ENCODE measurements around the gene SLC5A1.
"Not testable (repeated sequence)": the region's sequence is repeated elsewhere in the genome, so short reads cannot be mapped to it uniquely, and the experiment has no call there.

SLC5A1 gene

DNA sequence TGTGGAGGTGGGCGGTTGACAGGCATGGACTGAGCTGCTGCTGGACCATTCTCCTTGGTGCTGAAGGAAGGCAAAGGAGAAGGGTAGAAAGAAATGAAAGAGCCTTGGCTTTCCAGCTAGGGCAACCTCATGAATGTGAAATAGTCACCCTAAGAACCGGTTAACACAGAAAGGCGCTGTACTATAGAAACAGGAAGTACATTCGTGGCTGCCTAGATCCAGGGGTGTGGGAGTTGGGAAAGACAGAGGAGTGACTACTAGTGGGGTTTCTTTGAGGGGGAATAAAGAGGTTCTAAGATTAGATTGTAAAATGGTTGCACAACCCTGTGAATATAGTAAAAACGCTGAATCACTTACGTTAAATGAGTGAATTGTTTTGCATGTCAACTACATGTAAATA, 108.6 kb downstream of the SLC5A1 start:
- H4K20me1 ChIP-seq (ENCODE audit: control insufficient read depth, insufficient read depth, low read depth, low read length); H3K27ac ChIP-seq (ENCODE audit: low read depth, low read length); H3K36me3 ChIP-seq (ENCODE audit: control insufficient read depth, low read length); H3K4me3 ChIP-seq (ENCODE audit: low read length); H3K9me3 ChIP-seq (ENCODE audit: control insufficient read depth, insufficient read depth, low read length); H3K27me3 ChIP-seq (ENCODE audit: control insufficient read depth, low read length); H3K9me2 ChIP-seq (replicated peaks; ENCODE audit: control insufficient read depth, low read length); H3F3A ChIP-seq (ENCODE audit: control insufficient read depth, insufficient read depth); H3K4me1 ChIP-seq (ENCODE audit: control insufficient read depth, low read length); H3K79me2 ChIP-seq (ENCODE audit: control insufficient read depth, low read length); H3K4me2 ChIP-seq (ENCODE audit: low read length): not testable (repeated sequence)

DNA sequence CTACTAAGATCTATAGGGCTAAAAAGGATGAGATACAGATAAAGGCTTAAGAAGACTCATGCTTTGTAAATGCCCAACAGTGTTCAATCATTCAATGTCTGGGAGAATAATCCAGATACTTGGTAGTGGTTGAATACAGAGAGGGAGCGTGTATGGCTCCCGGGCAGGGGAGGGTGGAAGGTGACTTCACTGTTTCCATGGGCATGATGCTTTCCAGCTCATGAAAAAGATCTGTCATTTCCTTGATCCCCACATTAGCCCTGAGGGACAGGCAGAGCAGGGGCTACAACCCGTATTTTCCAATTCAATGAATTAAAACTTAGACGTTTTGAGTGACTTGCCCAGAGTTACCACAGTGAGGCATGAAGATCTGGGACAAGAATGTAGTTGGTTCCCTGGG, 111.7 kb downstream of the SLC5A1 start:
- H3F3A ChIP-seq (ENCODE audit: control insufficient read depth, insufficient read depth); H3K4me3 ChIP-seq (ENCODE audit: low read length); H3K4me1 ChIP-seq (ENCODE audit: control insufficient read depth, low read length); H3K27ac ChIP-seq (ENCODE audit: low read depth, low read length); H3K36me3 ChIP-seq (ENCODE audit: control insufficient read depth, low read length); H4K20me1 ChIP-seq (ENCODE audit: control insufficient read depth, insufficient read depth, low read depth, low read length); H3K4me2 ChIP-seq (ENCODE audit: low read length); H3K9me3 ChIP-seq (ENCODE audit: control insufficient read depth, insufficient read depth, low read length); H3K27me3 ChIP-seq (ENCODE audit: control insufficient read depth, low read length); H3K79me2 ChIP-seq (ENCODE audit: control insufficient read depth, low read length); H3K9me2 ChIP-seq (replicated peaks; ENCODE audit: control insufficient read depth, low read length): not testable (repeated sequence)

DNA sequence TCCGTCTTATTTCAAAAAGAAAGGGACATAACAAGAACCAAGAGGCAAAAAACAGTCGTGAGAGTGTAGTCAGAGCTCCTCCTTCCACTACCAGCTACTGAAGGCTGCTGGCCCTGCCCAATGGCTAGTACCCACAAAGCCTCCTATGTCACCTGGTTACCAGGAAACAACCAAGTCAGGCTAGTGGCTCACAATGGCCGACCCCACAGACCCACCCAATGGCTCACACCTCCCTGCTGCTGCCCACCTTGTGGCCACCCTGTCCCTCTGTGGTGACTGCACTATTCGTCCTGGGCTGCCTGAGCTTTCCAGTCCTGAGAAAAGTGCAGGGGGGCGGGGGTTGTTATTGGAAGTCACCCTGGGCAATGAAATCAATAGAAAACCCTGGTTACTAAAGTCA, 114.6 kb downstream of the SLC5A1 start:
- not testable (repeated sequence) for H3K4me1 ChIP-seq (ENCODE audit: control insufficient read depth, low read length); H3F3A ChIP-seq (ENCODE audit: control insufficient read depth, insufficient read depth); H3K4me2 ChIP-seq (ENCODE audit: low read length); H3K4me3 ChIP-seq (ENCODE audit: low read length); H3K27ac ChIP-seq (ENCODE audit: low read depth, low read length); H3K27me3 ChIP-seq (ENCODE audit: control insufficient read depth, low read length); H3K36me3 ChIP-seq (ENCODE audit: control insufficient read depth, low read length); H3K9me3 ChIP-seq (ENCODE audit: control insufficient read depth, insufficient read depth, low read length); H3K79me2 ChIP-seq (ENCODE audit: control insufficient read depth, low read length); H4K20me1 ChIP-seq (ENCODE audit: control insufficient read depth, insufficient read depth, low read depth, low read length); H3K9me2 ChIP-seq (replicated peaks; ENCODE audit: control insufficient read depth, low read length)

DNA sequence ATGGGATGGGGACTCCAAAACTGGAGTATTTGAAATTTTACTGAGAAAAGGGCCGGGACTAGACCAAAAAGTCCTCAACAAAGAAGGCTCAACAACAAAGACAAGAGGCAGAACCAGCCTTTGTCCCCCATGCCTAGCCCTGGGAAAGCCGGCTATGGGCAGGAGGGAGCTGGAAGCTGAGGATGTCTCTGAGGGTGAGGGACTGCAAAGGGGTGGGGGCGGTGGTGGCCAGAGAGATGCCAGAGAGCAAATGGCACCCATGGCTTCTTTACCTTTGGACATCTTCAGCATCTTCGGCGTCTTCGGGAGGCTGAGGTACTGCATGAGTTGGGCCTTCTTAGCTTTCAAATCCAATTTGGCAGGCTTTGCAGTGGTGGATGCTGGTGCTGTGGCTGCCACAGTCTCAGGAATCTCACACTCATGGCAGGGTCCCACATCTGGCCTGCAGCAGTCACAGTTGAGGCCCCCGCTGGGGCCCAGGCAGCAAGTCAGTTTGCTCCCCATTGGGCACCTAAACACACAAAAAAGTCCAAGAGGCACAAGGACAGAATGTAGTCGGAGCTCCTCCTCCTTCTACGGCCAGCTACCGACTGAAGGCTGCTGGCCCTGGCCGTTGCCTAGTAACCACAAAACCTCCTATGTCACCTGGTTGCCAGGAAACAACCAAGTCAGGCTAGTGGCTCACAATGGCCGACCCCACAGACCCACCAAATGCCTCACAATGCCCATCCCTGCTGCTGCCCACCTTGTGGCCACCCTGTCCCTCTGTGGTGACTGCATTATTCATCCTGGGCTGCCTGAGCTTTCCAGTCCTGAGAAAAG, 115.9 kb downstream of the SLC5A1 start, which contains the start of gene C22orf42:
Gene C22orf42 (minus strand): TSS at position 592 of the 822 bp plus-strand sequence. CDS start 88 bp downstream, at position 504.
- Histone ChIP-seq H3K9me2 (replicated peaks; ENCODE audit: control insufficient read depth, low read length) (no peaks in the 10 kb centered on the region), H3K4me3 (ENCODE audit: low read length) (no peak within 1 kb of the TSS), H3K36me3 (ENCODE audit: control insufficient read depth, low read length) (no peaks in the 10 kb centered on the region), H3K79me2 (ENCODE audit: control insufficient read depth, low read length) (no peaks in the 10 kb centered on the region), H3K27ac (ENCODE audit: low read depth, low read length) (no peak within 1 kb of the TSS), H3K27me3 (ENCODE audit: control insufficient read depth, low read length) (peaks cover 6% of the 10 kb centered on the region), H3K4me2 (ENCODE audit: low read length) (no peak within 1 kb of the TSS), H4K20me1 (ENCODE audit: control insufficient read depth, insufficient read depth, low read depth, low read length) (no peaks in the 10 kb centered on the region), H3F3A (ENCODE audit: control insufficient read depth, insufficient read depth) (no peaks in the 10 kb centered on the region), H3K9me3 (ENCODE audit: control insufficient read depth, insufficient read depth, low read length) (no peaks in the 10 kb centered on the region), H3K4me1 (ENCODE audit: control insufficient read depth, low read length) (no peaks in the 10 kb centered on the region)
- TF ChIP-seq, protein P1, sequence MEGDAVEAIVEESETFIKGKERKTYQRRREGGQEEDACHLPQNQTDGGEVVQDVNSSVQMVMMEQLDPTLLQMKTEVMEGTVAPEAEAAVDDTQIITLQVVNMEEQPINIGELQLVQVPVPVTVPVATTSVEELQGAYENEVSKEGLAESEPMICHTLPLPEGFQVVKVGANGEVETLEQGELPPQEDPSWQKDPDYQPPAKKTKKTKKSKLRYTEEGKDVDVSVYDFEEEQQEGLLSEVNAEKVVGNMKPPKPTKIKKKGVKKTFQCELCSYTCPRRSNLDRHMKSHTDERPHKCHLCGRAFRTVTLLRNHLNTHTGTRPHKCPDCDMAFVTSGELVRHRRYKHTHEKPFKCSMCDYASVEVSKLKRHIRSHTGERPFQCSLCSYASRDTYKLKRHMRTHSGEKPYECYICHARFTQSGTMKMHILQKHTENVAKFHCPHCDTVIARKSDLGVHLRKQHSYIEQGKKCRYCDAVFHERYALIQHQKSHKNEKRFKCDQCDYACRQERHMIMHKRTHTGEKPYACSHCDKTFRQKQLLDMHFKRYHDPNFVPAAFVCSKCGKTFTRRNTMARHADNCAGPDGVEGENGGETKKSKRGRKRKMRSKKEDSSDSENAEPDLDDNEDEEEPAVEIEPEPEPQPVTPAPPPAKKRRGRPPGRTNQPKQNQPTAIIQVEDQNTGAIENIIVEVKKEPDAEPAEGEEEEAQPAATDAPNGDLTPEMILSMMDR (IDR thresholded peaks at IDR 0.05; ENCODE audit: low read depth, low read length, poor library complexity, severe bottlenecking), result no peak
- TF ChIP-seq EZH2phosphoT487 (IDR thresholded peaks at IDR 0.05; ENCODE audit: borderline replicate concordance, low read length), result no peak

DNA sequence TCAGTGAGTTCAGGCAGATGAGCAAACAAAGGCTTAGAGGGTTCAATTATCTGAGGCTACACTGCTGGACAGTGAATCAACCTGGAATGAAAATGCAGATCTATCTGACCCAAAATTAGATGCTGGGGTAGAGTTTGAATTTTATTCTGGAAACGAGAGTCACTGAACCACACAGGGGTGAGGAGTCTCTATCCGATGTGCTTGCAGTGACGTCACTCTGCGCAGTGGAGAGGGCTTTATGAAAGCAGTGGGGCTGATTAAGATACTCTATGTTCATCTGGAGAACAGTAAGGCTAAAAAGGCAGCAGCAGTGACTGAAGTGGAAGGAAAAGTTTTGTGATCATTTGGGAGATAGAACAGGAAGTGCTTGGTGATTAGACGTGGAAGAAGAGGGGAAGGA, 117.3 kb downstream of the SLC5A1 start:
- not testable (repeated sequence) for H3K27ac ChIP-seq (ENCODE audit: low read depth, low read length); H3K4me2 ChIP-seq (ENCODE audit: low read length); H3K4me1 ChIP-seq (ENCODE audit: control insufficient read depth, low read length); H3K9me2 ChIP-seq (replicated peaks; ENCODE audit: control insufficient read depth, low read length); H3K36me3 ChIP-seq (ENCODE audit: control insufficient read depth, low read length); H4K20me1 ChIP-seq (ENCODE audit: control insufficient read depth, insufficient read depth, low read depth, low read length); H3K79me2 ChIP-seq (ENCODE audit: control insufficient read depth, low read length); H3K4me3 ChIP-seq (ENCODE audit: low read length); H3F3A ChIP-seq (ENCODE audit: control insufficient read depth, insufficient read depth); H3K9me3 ChIP-seq (ENCODE audit: control insufficient read depth, insufficient read depth, low read length)
- H3K27me3 ChIP-seq (ENCODE audit: control insufficient read depth, low read length), result peaks cover 14% of the 10 kb centered on the region
